ENCODE measurements around the gene CEP57L1. TPM values are rescaled to one million over a fixed set of nuclear protein-coding genes. Genes with fewer than 3 reads are reported as not detected.
"Not testable (repeated sequence)": the region's sequence is repeated elsewhere in the genome, so short reads cannot be mapped to it uniquely, and the experiment has no call there.

Gene CEP57L1
- total and polyA plus RNA-seq, 7 experiments from 2014 or later, result 3.1 to 17.2 (median 6.5) TPM

DNA sequence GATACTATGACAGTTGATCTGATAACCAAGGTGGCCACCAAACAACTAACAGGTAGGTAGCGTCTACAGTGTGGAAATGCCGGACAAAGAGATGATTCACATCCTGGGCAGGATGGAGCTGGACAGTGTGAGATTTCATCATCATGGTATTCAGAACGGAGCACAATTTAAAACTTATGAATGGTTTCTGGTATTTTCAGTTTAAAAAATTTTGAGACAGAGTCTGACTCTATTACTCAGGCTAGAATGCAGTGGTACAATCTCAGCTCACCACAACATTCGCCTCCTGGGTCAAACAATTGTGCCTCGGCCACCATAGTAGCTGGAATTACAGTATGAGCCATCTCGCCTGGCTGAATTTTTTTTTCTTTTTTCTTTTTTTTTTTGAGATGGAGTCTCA lies 43.8 kb downstream of the CEP57L1 start:
- POLR2A ChIA-PET, result no interaction called here
- H3K4me1 ChIP-seq (ENCODE audit: control insufficient read depth in 2 of 2, insufficient read depth in 2 of 2, low read length in 2 of 2), result no peaks in the 10 kb centered on the region
- H3K4me1 Mint-ChIP-seq, result no peaks in the 10 kb centered on the region
- no peaks in the 10 kb centered on the region for H3K9me3 ChIP-seq (ENCODE audit: control insufficient read depth in 2 of 3, low read length in 3 of 3)
- intact Hi-C loops (cut with micrococcal nuclease), result no loop called here
- no peak overlapping the region for H3K4me3 ChIP-seq (ENCODE audit: low read length)
- DNase-seq (no peak), ATAC-seq (no peak)
- no peak overlapping the region for H3K27ac ChIP-seq (ENCODE audit: low read depth, low read length)
- H3K27me3 ChIP-seq (ENCODE audit: control insufficient read depth in 2 of 2, insufficient read depth in 2 of 2, low read length in 2 of 2), result no peaks in the 10 kb centered on the region
- H3K9me3 Mint-ChIP-seq, result peaks cover 0 to 11% (median 3%) of the 10 kb centered on the region in 11 donors
- H3K4me3 Mint-ChIP-seq, result no peak overlapping the region
- no peak overlapping the region for H3K27ac Mint-ChIP-seq
- H3K27me3 Mint-ChIP-seq, result no peaks in the 10 kb centered on the region
- peaks cover 0 to 16% (median 14%) of the 10 kb centered on the region in 5 donors for H3K36me3 Mint-ChIP-seq
- H3K36me3 ChIP-seq (ENCODE audit: control insufficient read depth in 2 of 3, insufficient read depth in 3 of 3, low read length in 3 of 3), result no peaks in the 10 kb centered on the region
- CTCF ChIA-PET, result no interaction called here

DNA sequence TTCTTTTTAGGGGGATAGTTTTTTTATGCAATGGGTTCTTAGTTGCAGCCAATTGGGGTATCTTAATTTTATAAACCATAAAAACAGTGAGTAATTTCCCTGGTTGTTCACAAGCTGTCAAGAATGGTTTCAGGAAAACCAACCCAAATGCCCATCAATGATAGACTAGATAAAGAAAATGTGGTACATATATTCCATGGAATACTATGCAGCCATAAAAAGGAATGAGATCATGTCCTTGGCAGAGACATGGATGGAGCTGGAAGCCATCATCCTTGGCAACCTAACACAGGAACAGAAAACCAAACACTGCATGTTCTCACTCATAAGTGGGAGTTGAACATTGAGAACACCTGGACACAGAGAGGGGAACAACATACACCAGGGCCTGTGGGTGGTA lies 46.8 kb downstream of the CEP57L1 start:
- H3K4me3 ChIP-seq (ENCODE audit: low read length); H3K4me3 Mint-ChIP-seq; DNase-seq; H3K27ac Mint-ChIP-seq; CTCF ChIA-PET; H3K27ac ChIP-seq (ENCODE audit: low read depth, low read length); H3K4me1 Mint-ChIP-seq; ATAC-seq; H3K9me3 Mint-ChIP-seq; H3K27me3 ChIP-seq (ENCODE audit: control insufficient read depth in 2 of 2, insufficient read depth in 2 of 2, low read length in 2 of 2); POLR2A ChIA-PET; H3K36me3 ChIP-seq (ENCODE audit: control insufficient read depth in 2 of 3, insufficient read depth in 3 of 3, low read length in 3 of 3); H3K27me3 Mint-ChIP-seq; intact Hi-C loops (cut with micrococcal nuclease); H3K4me1 ChIP-seq (ENCODE audit: control insufficient read depth in 2 of 2, insufficient read depth in 2 of 2, low read length in 2 of 2); H3K9me3 ChIP-seq (ENCODE audit: control insufficient read depth in 2 of 3, low read length in 3 of 3): not testable (repeated sequence)
- H3K36me3 Mint-ChIP-seq, result peaks cover 0 to 16% (median 8%) of the 10 kb centered on the region in 5 donors

DNA sequence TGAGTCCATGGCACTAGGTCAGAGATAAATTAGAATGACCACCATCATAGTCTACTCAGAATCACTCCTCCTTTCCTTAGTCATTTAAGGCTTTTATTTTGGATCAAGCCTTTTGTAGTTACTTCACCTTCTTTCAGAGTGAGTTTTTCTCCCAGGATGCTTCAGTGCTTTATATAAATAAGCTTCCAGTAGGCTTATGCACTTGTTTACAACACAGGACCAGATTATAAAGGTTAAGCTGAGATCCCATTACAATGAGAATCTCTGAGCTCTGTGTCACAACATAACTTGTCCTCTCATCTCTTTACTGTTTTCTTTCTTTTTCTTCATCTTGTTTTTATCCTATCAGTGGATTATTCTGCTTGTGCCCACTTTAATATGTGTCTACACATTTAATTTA lies 47.9 kb downstream of the CEP57L1 start:
- Histone ChIP-seq H3K36me3 (ENCODE audit: control insufficient read depth in 2 of 3, insufficient read depth in 3 of 3, low read length in 3 of 3) (no peaks in the 10 kb centered on the region), H3K4me3 (ENCODE audit: low read length) (no peak overlapping the region), H3K4me1 (ENCODE audit: control insufficient read depth in 2 of 2, insufficient read depth in 2 of 2, low read length in 2 of 2) (no peaks in the 10 kb centered on the region), H3K27ac (ENCODE audit: low read depth, low read length) (no peak overlapping the region), H3K9me3 (ENCODE audit: control insufficient read depth in 2 of 3, low read length in 3 of 3) (no peaks in the 10 kb centered on the region), H3K27me3 (ENCODE audit: control insufficient read depth in 2 of 2, insufficient read depth in 2 of 2, low read length in 2 of 2) (no peaks in the 10 kb centered on the region)
- H3K27me3 Mint-ChIP-seq, result no peaks in the 10 kb centered on the region
- ChIA-PET POLR2A (no interaction called here), CTCF (interaction anchor here (0.6 kb wide), 1 partner anchor 562 kb away, joined by 3 read pairs; no protein-coding TSS in a partner anchor)
- ATAC-seq (no peak), DNase-seq (no peak)
- intact Hi-C loops (cut with micrococcal nuclease), result no loop called here
- H3K36me3 Mint-ChIP-seq, result peaks cover 0 to 22% (median 16%) of the 10 kb centered on the region in 5 donors
- H3K27ac Mint-ChIP-seq, result no peak overlapping the region
- no peaks in the 10 kb centered on the region for H3K4me1 Mint-ChIP-seq
- H3K4me3 Mint-ChIP-seq, result no peak overlapping the region
- H3K9me3 Mint-ChIP-seq, result peaks cover 0 to 5% (median 2%) of the 10 kb centered on the region in 11 donors

DNA sequence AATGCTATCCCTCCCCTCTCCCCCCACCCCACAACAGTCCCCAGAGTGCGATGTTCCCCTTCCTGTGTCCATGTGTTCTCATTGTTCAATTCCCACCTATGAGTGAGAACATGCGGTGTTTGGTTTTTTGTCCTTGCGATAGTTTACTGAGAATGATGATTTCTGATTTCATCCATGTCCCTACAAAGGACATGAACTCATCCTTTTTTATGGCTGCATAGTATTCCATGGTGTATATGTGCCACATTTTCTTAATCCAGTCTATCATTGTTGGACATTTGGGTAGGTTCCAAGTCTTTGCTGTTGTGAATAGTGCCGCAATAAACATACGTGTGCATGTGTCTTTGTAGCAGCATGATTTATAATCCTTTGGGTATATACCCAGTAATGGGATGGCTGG lies 52.9 kb downstream of the CEP57L1 start:
- H3K27me3 ChIP-seq (ENCODE audit: control insufficient read depth in 2 of 2, insufficient read depth in 2 of 2, low read length in 2 of 2); H3K4me3 ChIP-seq (ENCODE audit: low read length); H3K27ac ChIP-seq (ENCODE audit: low read depth, low read length); ATAC-seq; H3K27me3 Mint-ChIP-seq; POLR2A ChIA-PET; H3K36me3 ChIP-seq (ENCODE audit: control insufficient read depth in 2 of 3, insufficient read depth in 3 of 3, low read length in 3 of 3); H3K4me3 Mint-ChIP-seq; H3K9me3 ChIP-seq (ENCODE audit: control insufficient read depth in 2 of 3, low read length in 3 of 3); H3K4me1 Mint-ChIP-seq; H3K4me1 ChIP-seq (ENCODE audit: control insufficient read depth in 2 of 2, insufficient read depth in 2 of 2, low read length in 2 of 2); H3K27ac Mint-ChIP-seq; intact Hi-C loops (cut with micrococcal nuclease); DNase-seq; CTCF ChIA-PET: not testable (repeated sequence)
- peaks cover 0 to 10% (median 3%) of the 10 kb centered on the region in 11 donors for H3K9me3 Mint-ChIP-seq
- H3K36me3 Mint-ChIP-seq, result peaks cover 0 to 36% (median 21%) of the 10 kb centered on the region in 5 donors

DNA sequence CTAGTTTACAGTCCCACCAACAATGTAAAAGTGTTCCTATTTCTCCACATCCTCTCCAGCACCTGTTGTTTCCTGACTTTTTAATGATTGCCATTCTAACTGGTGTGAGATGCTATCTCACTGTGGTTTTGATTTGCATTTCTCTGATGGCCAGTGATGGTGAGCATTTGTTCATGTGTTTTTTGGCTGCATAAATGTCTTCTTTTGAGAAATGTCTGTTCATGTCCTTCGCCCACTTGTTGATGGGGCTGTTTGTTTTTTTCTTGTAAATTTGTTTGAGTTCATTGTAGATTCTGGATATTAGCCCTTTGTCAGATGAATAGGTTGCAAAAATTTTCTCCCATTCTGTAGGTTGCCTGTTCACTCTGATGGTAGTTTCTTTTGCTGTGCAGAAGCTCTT lies 53.4 kb downstream of the CEP57L1 start:
- H3K9me3 ChIP-seq (ENCODE audit: control insufficient read depth in 2 of 3, low read length in 3 of 3); POLR2A ChIA-PET; H3K27ac ChIP-seq (ENCODE audit: low read depth, low read length); H3K36me3 ChIP-seq (ENCODE audit: control insufficient read depth in 2 of 3, insufficient read depth in 3 of 3, low read length in 3 of 3); ATAC-seq; DNase-seq; H3K4me3 ChIP-seq (ENCODE audit: low read length); H3K27me3 ChIP-seq (ENCODE audit: control insufficient read depth in 2 of 2, insufficient read depth in 2 of 2, low read length in 2 of 2); H3K4me3 Mint-ChIP-seq; H3K4me1 ChIP-seq (ENCODE audit: control insufficient read depth in 2 of 2, insufficient read depth in 2 of 2, low read length in 2 of 2); CTCF ChIA-PET; H3K4me1 Mint-ChIP-seq; intact Hi-C loops (cut with micrococcal nuclease); H3K27me3 Mint-ChIP-seq; H3K27ac Mint-ChIP-seq: not testable (repeated sequence)
- H3K9me3 Mint-ChIP-seq, result peaks cover 0 to 10% (median 3%) of the 10 kb centered on the region in 11 donors
- peaks cover 0 to 38% (median 22%) of the 10 kb centered on the region in 5 donors for H3K36me3 Mint-ChIP-seq

DNA sequence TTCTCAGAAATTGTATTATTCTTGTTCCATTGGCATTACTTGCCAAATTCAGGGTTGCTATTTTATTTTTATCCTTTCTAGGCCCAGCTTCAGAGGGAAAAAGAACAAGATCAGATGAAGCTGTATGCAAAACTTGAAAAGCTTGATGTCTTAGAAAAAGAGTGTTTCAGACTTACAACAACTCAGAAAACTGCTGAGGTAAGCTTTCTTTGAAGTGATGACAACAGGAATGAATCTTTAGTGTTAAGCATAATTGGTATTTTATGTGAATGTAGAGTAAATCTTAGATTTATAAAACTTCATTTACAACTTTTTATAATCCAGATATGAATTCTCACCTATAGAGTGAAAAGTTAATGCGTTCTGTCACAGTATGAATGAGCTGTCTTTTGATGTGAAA lies 58.4 kb downstream of the CEP57L1 start:
- Mint-ChIP-seq H3K9me3 (peaks cover 0 to 10% (median 3%) of the 10 kb centered on the region in 11 donors), H3K4me1 (no peaks in the 10 kb centered on the region)
- CTCF ChIA-PET, result no interaction called here

DNA sequence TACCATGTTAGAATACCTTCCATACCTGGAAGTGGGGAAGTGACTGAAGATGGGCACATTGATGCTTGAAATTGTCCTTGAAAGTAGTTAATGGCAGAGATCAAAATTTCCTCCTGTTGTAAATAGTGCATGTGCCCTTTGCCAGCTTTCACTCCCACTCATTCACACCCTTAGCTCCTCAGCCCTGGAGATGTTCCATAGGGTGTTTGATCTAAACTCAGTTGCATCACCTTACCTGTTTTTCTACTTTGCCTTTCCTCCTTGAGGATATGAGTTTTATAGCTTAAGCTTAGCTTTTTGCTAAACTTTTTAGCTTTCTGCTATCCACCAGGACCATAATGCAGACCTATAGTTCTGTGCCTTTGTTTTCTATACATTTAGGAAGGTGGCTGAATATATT lies 69.0 kb downstream of the CEP57L1 start:
- Histone ChIP-seq H3K4me3 (ENCODE audit: low read length) (no peak overlapping the region), H3K27ac (ENCODE audit: low read depth, low read length) (no peak overlapping the region), H3K27me3 (ENCODE audit: control insufficient read depth in 2 of 2, insufficient read depth in 2 of 2, low read length in 2 of 2) (no peaks in the 10 kb centered on the region), H3K4me1 (ENCODE audit: control insufficient read depth in 2 of 2, insufficient read depth in 2 of 2, low read length in 2 of 2) (no peaks in the 10 kb centered on the region), H3K9me3 (ENCODE audit: control insufficient read depth in 2 of 3, low read length in 3 of 3) (no peaks in the 10 kb centered on the region), H3K36me3 (ENCODE audit: control insufficient read depth in 2 of 3, insufficient read depth in 3 of 3, low read length in 3 of 3) (no peaks in the 10 kb centered on the region)
- Mint-ChIP-seq H3K27ac (no peak overlapping the region), H3K4me3 (no peak overlapping the region), H3K4me1 (peaks cover 0 to 4% (median 0%) of the 10 kb centered on the region in 7 donors), H3K9me3 (no peaks in the 10 kb centered on the region), H3K27me3 (no peaks in the 10 kb centered on the region), H3K36me3 (peaks cover 0 to 10% (median 5%) of the 10 kb centered on the region in 5 donors)
- DNase-seq (no peak), ATAC-seq (no peak)
- intact Hi-C loops (cut with micrococcal nuclease), result no loop called here
- ChIA-PET POLR2A (no interaction called here), CTCF (no interaction called here)

More for the DNA sequence above, 58.4 kb downstream of the CEP57L1 start:
- Histone ChIP-seq H3K4me1 (ENCODE audit: control insufficient read depth in 2 of 2, insufficient read depth in 2 of 2, low read length in 2 of 2) (no peaks in the 10 kb centered on the region), H3K27me3 (ENCODE audit: control insufficient read depth in 2 of 2, insufficient read depth in 2 of 2, low read length in 2 of 2) (no peaks in the 10 kb centered on the region), H3K36me3 (ENCODE audit: control insufficient read depth in 2 of 3, insufficient read depth in 3 of 3, low read length in 3 of 3) (peaks cover 0 to 7% (median 0%) of the 10 kb centered on the region in 3 experiments), H3K27ac (ENCODE audit: low read depth, low read length) (no peak overlapping the region), H3K9me3 (ENCODE audit: control insufficient read depth in 2 of 3, low read length in 3 of 3) (no peaks in the 10 kb centered on the region), H3K4me3 (ENCODE audit: low read length) (no peak overlapping the region)
- no peak for ATAC-seq
- H3K36me3 Mint-ChIP-seq, result peaks cover 0 to 48% (median 39%) of the 10 kb centered on the region in 5 donors
- H3K27me3 Mint-ChIP-seq, result no peaks in the 10 kb centered on the region
- no peak overlapping the region for H3K27ac Mint-ChIP-seq
- POLR2A ChIA-PET, result no interaction called here
- H3K4me3 Mint-ChIP-seq, result no peak overlapping the region
- DNase-seq, result no peak
- intact Hi-C loops (cut with micrococcal nuclease), result no loop called here
